Activated naive CD8-positive, alpha-beta T cell treated with anti-CD3 and anti-CD28 coated beads, Interleukin-2, amount 50 U/mL, for 16 hours (primary cell): ENCODE data around the gene TRAPPC3L.

Experiments
- DNase-seq: peaks from one replicate; pipeline ENCODE4 v3.0.0-alpha.2; 2020; ENCODE audit warnings: low read depth, low spot score

The TRAPPC3L gene

DNA sequence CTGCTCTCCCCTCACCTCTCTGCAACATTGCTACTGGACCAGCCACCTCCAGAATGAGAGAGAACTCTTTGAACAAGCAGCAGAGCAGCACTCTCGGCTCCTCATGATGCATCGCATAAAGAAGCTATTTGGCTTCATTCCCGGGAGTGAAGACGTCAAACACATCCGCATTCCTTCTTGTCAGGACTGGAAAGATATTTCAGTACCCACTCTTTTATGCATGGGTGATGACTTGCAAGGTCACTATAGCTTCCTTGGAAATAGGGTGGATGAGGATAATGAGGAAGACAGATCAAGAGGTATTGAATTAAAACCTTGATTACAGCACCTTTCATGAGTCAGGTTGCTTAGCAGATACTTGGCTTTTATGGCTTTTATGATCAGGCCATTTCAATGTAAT lies 12.4 kb upstream of the TRAPPC3L start:
- DNase-seq: no peak

DNA sequence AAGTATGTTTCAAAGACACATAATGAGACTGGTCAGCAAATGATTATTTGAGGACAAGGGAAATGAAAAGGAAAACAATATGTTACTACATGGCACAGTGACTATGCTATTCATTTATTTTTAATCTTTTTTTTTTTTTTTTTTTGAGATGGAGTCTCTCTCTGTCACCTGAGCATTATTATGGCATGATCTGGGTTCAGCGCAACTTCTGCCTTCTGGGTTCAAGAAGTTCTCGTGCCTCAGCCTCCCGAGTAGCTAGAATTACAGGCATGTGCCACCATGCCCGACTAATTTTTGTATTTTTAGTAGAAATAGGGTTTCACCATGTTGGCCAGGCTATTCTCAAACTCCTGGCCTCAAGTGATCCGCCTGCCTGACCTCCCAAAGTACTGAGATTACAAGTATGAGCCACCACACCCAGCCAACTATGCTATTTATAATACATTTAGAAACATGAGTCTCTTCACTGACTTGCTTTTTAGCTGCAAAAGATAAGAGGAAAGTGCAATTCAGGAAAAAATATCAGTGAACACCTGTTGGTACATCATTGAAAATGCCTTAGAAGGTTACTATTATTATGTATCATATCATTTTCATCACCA lies 11.4 kb upstream of the TRAPPC3L start:
- DNase-seq: no peak

GRCh38 chr6:116556065-116556464 lies 10.6 kb upstream of the TRAPPC3L start:
- no peak for DNase-seq

- DNase-seq: no peak
Measured at GRCh38 chr6:116553451-116553850, 8.0 kb upstream of the TRAPPC3L start, which contains the start of gene CALHM4. Gene CALHM4 (plus strand): TSS chr6:116553751. CDS start chr6:116553794, 43 bp downstream.

GRCh38 chr6:116550796-116551195 lies 5.3 kb upstream of the TRAPPC3L start:
- no peak for DNase-seq

DNA sequence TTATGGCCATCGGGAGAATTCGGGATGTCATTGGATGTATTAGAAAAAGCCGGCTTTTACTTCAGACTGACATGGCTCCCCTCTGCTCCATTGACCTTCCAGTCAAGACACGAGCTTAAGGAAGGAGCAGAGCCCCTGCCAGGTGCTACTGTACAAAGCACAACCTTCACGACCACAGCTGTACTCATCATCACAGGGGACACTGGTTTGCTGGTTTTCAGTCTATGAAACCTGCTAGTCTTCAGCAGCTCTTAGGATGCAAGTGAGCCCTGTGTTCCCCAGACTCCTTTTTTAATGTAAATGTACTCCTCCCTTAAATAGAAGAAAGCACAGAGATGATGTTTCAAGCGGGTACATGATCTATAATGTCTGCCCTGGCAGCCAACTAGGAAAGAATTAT lies 1.9 kb upstream of the TRAPPC3L start:
- no peak for DNase-seq

- no peak for DNase-seq
Measured at GRCh38 chr6:116543149-116543548, 2.3 kb downstream of the TRAPPC3L start.

DNA sequence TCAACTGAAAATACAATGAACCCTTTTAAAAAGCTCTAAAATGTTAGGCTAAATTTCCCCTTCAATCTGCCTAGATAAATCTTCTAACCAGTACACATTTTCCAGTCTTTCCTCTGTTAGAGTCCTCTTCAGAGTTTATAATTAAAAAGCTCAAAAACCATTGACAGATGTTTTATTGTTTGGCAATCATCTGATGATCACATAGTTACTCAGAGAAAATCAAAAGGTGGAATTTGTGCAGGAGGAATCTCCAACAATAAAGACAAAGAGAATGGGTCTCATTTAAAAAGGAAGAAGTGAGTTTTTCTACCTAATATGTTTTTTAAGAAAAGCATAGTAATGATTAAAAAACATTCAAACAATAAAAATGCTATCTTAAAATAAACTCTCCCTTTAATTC lies 3.1 kb downstream of the TRAPPC3L start:
- no peak for DNase-seq

DNA sequence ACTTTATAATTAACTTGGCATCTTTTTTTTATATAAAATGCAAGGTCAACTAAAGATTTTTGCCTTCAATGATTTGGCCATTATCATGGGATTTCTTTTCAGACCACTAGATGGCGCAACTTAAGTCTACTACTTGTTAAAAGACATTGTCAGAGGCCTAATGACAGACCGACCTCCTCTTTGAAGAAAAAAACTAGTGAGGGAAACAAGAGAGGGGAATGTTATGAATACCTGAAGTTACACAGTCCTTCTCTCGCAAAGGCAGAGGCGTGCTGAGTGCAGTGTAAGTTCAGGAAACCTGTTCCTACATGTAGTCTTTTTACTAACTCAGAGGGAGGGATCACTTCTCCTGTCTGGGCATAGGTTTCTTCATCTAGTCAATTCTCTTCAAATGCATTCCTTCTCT lies 9.3 kb downstream of the TRAPPC3L start:
- DNase-seq: no peak

DNA sequence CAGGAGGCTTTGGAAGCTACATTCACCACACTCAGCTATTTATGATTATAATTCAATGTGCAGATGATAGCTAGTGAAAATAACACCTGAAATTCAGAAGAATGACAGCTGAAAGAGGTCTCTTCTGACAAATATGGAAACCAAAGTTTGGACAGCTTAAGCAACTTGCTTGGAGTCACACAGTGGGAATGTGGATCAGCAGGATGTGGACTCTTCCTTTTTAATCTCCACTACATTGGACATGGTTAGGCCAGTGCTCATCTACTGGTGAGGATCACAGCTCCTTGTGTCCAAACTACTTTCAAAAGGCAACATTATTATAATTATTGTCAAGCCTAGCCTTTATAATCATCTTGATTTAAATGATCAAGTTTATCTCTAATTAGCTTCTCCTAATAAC lies 10.4 kb downstream of the TRAPPC3L start:
- no peak for DNase-seq

DNA sequence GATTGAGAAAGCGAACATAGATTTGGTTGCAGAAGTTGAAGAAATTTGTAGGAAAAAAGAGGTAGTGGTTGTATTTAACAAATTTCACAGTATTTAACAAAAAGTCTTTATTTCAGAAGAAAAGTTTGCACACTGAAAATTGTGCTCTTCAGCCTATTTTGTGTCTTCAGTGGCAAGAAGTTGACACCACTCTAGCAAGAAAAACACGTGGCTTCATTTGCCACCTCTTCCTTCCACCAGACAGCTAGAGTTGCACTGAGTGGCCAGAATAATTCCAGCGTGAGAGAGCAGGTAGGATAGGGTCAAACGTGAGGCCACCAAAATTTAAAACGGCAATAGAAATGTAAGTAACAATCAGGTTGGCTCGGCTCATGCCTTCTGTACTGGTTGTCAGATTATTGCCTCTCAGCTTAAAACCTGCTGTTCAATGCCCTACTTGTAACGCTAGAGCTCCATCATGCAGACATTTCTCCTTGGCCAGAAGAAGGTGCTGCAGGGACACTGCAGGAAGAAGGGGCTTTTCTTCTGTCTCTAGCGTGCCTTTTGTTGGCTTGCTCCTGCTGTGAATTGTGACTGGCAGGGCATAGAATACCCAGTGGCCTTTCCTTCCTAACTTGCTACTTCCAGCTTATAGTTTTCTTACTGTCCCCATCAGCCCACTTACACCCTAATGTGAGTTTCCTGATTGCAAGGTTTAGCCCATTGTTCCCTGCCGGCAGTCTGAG lies 12.1 kb downstream of the TRAPPC3L start:
- DNase-seq: no peak

DNA sequence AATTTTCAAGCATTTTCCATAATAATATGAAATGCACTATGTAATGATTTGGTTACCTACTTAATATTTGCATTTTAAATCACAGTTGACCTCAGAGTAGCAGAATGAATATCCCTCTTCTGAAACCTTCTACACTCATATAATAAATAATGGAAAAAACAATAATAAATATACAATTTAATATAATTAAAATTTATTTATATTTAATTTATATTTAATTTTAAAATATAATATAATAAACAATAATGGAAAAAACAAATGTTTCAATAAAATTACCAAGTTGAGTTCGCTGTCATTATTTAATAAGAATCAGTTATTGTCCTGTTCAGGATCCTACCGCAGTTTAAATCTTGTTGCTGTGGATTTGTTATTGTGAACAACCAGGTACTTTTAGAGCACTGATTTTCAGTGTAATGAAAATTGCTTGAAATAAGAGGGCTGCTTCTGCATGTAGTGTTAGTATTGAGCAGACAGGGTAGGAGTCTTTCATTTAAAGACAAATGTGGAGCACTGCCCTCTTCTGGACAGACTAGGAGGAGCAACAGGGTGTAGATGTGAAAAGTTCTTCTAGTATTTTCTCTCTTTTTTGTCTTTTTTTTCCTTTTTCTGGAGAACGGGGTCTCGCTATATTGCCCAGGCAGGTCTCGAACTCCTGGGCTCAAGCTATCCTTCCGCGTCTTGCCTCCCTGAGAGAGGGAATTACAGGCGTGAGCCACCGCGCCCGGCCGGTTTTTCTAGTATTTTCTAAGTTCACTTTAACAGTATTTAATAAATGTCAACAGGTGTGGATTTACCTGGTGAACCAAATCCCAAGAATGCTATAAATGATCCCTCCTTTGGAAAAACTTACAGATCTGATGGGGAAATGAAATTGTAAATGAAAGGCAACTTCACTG lies 13.6 kb downstream of the TRAPPC3L start:
- DNase-seq: peak; percentile 17

- no peak for DNase-seq
Measured at GRCh38 chr6:116530436-116530835, 15.0 kb downstream of the TRAPPC3L start.

- DNase-seq: no peak
Measured at GRCh38 chr6:116529466-116530290, 15.8 kb downstream of the TRAPPC3L start.

- no peak for DNase-seq
Measured at GRCh38 chr6:116528780-116529179, 16.7 kb downstream of the TRAPPC3L start.

DNA sequence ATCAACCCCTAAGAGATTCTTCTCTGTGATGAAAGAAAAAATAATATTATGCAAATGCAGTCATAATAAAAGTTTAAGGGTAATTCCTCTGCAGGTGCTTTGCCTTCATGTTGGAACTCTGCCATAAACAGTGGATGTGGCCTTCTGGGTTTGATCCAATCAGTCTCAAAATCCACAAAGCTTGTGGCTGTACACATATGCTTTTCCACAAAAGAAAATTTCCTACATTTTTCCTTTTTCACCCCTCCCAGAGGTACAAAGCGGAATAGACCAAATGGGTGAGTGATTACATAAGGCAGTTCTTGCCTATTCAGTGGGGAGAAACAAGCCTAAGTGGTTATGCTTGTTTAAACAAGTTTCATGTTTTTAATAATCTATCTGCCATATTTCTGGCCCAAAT lies 17.4 kb downstream of the TRAPPC3L start:
- no peak for DNase-seq

DNA sequence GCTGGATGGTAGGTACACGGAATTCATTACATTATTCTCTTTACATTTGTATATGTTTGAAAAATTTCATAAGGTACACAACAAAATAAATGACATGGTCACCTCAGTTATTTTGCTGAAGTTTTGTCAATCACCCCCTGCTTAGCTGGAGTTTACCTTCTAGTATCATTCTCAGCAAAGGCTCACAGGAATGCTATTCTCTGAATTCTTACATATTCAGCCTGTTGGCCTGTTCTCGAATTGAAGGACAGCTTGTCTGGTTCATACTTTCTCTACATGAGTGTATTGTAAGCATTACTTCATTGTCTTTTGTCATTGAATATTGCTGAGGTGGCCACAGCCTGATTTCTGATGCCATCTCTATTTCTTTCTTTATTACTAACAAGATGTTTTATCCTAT lies 21.2 kb downstream of the TRAPPC3L start:
- DNase-seq: no peak

DNA sequence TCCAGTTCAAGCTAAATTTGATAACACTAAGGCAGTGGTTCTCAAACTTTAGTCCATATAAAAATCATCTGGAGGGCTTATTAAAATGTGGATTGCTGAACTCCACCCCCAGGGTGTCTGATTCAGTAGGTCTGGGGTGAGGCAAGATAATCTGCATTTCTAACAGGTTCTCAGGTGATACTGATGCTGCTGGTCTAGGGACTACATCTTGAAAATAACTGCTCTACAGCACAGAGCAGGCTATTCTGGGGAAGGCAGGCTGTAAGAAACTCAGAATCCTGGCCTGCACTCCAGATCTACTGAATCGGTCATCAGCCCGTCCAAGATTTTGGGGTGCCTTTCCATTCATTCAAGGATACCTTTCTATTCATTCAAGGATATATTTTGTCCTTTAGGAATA lies 22.6 kb downstream of the TRAPPC3L start:
- no peak for DNase-seq

DNA sequence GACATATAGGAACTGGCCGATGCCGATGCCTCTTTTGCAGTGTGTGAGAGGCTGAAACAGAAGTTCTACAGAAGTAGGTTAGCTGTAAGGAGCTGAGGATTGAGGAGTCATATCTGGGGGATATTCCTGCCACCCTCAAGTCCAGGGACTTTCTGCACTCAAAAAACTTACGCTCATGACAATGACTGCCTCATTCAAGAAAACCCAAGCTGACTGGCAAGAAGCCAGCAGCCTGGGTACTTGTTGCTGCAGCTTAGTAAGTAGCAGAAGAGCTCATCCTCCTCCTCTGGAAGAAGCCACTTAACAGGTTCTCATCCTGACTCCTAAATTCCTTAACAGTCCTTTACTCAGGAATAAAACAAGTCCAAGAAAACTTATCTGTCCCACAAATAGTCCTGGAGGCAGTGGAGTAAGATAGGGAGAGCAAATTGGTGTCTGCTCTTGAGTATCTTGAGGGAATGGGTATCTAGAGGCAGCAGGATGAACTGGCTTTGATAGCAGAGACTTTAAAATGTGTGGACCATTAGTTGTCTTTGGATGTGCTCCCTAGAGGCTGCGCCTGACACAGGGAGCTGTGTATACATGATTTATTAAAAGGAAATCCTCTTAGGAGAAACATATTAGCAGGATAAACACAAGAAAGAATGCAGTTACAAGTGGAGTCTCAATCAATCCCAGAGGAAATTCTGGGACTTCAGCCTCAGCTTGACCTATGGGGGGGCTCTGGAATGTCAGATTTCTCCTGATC lies 26.7 kb downstream of the TRAPPC3L start:
- no peak for DNase-seq

- no peak for DNase-seq
Measured at GRCh38 chr6:116515141-116515540, 30.3 kb downstream of the TRAPPC3L start.

DNA sequence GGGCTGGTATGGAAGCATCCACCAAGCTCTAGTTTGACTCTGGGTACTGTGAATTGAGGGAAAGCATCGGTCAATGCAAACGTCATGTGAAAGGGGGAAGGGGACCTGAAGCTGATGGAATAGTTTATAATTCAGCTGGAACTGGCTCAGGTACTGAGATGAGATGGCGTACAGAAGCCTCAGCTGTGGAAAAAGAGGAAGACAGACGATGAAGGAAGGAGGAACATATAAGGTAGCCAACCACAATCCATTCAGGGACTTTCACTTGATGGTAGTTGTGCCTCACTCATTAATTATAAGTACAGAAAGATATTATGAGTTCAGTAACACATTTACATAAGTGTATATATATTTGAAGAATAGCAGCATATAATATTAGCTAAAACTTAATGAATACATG lies 31.4 kb downstream of the TRAPPC3L start:
- no peak for DNase-seq
